Activated T-helper 1 cell treated with anti-CD3 and anti-CD28 coated beads, Interleukin-12 subunit alpha, Interleukin-12 subunit beta, Interleukin-2, Interleukin-4 antibody, amounts not matched to agents 30 ng/mL and 10 ng/mL and 1 ng/mL, durations not matched to agents 14 hours and 24 hours and 36 hours (primary cell): ENCODE data around the gene ERVH48-1. TPM values are rescaled to one million over a fixed set of nuclear protein-coding genes. Genes with fewer than 3 reads are reported as not detected.
"Not testable (repeated sequence)": the region's sequence is repeated elsewhere in the genome, so short reads cannot be mapped to it uniquely, and the experiment has no call there.

Source experiments
- DNase-seq: peaks from one replicate; pipeline ENCODE4 v3.0.0; 2021; ENCODE audit warnings: low spot score
- H3K27ac Mint-ChIP-seq: one replicate; pipeline ENCODE4 v1.8.0; 2021; ENCODE audit warnings: mild to moderate bottlenecking, mixed read lengths
- H3K27me3 Mint-ChIP-seq: one replicate; pipeline ENCODE4 v1.8.0; 2022; ENCODE audit warnings: mild to moderate bottlenecking, moderate library complexity, mixed read lengths; ENCODE audit not compliant: insufficient read depth
- H3K36me3 Mint-ChIP-seq: one replicate; pipeline ENCODE4 v1.8.0; 2021; ENCODE audit warnings: low read depth, mixed read lengths
- H3K4me1 Mint-ChIP-seq: one replicate; pipeline ENCODE4 v1.8.0; 2021; ENCODE audit warnings: low read depth, mixed read lengths
- H3K4me3 Mint-ChIP-seq: one replicate; pipeline ENCODE4 v1.8.0; 2021; ENCODE audit warnings: mild to moderate bottlenecking, moderate library complexity, mixed read lengths
- H3K9me3 Mint-ChIP-seq: one replicate; pipeline ENCODE4 v1.8.0; 2021; ENCODE audit warnings: mixed read lengths
- intact Hi-C: fragments of 100-400 bp; cut with micrococcal nuclease; formaldehyde crosslinking; loops from one replicate; pipeline ENCODE4 v1.15.1; 2024
- total RNA-seq: library from RNA; stranded (reverse); gene quantifications from 2 replicates; pipeline ENCODE4 v1.2.3, GENCODE V29; 2022

Gene ERVH48-1
- total RNA-seq, 1 donor from 2014 or later: 0.26 TPM

DNA sequence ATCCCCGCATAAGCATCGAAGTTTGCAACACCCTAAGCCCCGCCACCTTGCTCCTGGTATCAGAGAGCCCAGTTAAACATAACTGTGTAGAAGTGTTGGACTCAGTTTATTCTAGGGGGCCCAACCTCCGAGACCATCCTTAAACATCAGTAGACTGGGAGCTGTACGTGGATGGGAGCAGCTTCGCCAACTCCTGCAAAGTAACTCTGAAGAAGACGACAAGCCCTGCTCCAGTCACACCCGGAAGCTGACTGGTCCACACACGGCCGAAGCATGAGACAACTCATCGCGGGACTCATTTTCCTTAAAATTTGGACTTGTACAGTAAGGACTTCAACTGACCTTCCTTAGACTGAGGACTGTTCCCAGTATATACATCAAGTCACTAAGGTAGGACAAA, 8.5 kb upstream of the ERVH48-1 start:
- intact Hi-C loops, H3K4me1 Mint-ChIP-seq, H3K9me3 Mint-ChIP-seq, H3K27ac Mint-ChIP-seq, H3K4me3 Mint-ChIP-seq, DNase-seq, H3K36me3 Mint-ChIP-seq, H3K27me3 Mint-ChIP-seq: not testable (repeated sequence)

DNA sequence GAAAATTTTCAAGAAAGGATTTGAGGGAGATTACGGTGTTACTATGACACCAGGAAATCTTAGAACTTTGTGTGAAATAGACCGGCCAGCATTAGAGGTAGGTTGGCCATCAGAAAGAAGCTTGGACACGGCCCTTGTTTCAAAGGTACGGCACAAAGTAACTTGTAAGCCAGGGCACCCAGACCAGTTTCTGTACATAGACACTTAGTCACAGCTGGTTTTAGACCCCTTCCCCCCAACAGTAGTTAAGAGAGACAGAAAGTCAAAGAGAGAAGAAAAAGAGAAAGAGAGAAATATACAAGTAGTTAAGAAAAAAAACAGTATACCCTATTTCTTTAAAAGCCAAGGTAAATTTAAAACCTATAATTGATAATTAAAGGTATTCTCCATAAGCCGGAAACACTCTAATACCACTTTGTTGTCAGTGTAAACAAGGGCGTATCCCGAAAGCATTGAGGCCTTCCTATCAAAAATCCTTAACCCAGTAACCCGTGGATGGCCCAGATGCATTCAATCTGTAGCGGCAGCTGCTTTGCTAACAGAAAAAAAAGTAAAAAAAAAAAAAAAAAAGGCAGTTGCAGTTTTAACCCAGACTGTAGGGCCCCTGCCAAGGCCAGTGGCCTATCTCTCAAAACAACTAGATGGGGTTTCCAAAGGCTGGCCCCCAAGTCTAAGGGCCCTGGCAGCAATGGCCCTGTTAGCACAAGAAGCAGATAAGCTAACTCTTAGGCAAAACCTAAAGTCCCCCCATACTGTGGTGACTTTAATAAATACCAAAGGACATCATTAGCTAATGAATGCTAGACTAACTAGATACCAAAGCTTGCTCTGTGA, 7.9 kb upstream of the ERVH48-1 start:
- H3K4me3 Mint-ChIP-seq, H3K27ac Mint-ChIP-seq, DNase-seq, H3K4me1 Mint-ChIP-seq, H3K9me3 Mint-ChIP-seq, intact Hi-C loops, H3K27me3 Mint-ChIP-seq, H3K36me3 Mint-ChIP-seq: not testable (repeated sequence)

DNA sequence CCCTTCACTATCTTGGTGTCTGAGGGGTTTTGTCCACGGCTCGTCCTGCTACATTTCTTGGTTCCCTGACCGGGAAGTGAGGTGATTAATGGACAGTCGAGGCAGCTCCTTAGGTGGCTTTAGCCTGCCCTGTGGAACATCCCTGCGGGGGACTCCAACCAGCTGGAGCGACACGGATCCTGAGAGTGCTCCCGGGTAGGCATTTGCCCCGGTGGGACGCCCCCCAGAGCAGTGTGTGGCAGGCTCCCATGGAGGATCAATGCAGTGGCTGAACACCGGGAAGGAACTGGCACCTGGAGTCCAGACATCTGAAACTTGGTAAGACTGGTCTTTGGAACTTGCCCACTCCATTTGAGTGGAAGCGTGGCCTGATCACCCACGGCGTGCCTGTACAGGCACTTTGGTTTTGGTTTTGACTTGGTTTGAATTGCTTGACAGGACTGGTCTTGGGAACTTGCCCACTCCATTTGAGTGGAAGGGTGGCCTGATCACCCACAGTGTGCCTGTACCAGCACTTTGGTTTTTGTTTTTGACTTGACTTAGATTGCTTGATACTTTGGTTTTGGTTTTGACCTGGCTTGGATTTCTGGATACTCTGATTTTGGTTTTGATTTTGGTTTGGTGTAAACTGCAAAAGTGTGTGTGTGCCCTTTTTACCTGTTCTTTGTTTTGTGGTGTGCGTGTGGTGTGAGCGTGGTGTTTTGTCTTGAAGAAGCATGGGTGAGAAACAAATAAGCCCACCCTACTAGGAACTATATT, 7.1 kb upstream of the ERVH48-1 start:
- H3K27ac Mint-ChIP-seq, H3K36me3 Mint-ChIP-seq, H3K9me3 Mint-ChIP-seq, H3K27me3 Mint-ChIP-seq, H3K4me3 Mint-ChIP-seq, intact Hi-C loops, DNase-seq, H3K4me1 Mint-ChIP-seq: not testable (repeated sequence)

DNA sequence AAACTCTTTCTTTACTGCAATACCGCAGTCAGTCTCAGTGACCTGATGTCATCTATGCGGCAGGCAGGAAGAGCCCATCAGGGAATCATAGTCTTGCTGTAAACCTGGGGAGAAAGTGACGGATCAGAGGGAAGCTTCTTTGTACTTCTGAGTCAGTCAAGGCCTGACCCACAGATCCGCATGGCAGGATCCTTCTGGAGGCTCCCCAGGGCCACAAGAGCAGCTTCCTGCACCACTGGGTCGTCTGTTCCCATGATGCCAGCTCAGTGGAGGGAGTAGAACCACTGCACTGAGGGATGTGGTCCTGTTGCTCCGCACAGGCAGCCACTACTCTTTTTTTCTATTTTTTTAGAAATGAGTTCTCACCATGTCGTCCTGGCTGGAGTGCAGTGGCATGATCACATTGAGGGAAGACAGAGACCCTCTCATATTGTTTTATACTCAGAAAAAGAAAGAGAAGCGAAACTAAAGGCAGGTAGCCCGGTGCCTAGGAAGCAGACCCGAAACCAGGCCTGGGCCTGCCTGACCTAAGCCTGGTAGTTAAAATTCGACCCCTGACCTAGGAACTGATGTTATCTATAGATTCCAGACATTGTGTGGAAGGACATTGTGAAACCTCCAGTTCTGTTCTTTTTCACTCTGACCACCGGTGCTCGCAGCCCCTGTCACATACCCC, 6.3 kb upstream of the ERVH48-1 start:
- intact Hi-C loops: no loop called here

DNA sequence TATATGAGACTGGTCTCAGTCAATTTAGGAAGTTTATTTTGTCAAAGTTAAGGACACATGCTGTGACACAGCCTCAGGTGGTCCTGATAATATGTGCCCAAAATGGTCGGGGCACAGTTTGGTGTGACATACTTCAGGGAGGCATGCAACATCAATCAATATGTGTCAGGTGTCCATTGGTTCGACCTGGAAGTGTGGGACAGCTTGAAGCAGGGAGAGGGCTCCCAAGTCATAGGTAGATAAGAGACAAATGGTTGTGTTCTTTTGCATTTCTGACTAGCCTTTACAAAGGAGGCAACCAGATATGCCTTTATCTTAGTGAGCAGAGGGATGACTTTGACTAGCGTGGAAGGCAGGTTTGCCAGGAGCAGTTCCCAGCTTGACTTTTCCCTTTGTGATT, 4.5 kb upstream of the ERVH48-1 start:
- Mint-ChIP-seq H3K4me1 (no peaks in the 10 kb centered on the region), H3K27me3 (no peaks in the 10 kb centered on the region), H3K27ac (no peak overlapping the region), H3K36me3 (no peaks in the 10 kb centered on the region), H3K4me3 (no peak overlapping the region), H3K9me3 (no peaks in the 10 kb centered on the region)
- intact Hi-C loops: no loop called here
- no peak for DNase-seq

More for the DNA sequence above, 6.3 kb upstream of the ERVH48-1 start:
- no peak overlapping the region for H3K27ac Mint-ChIP-seq
- no peaks in the 10 kb centered on the region for H3K4me1 Mint-ChIP-seq
- H3K27me3 Mint-ChIP-seq: no peaks in the 10 kb centered on the region
- H3K4me3 Mint-ChIP-seq: no peak overlapping the region
- no peaks in the 10 kb centered on the region for H3K36me3 Mint-ChIP-seq
- H3K9me3 Mint-ChIP-seq: no peaks in the 10 kb centered on the region
- DNase-seq: no peak

GRCh38 chr21:42927474-42928200, 2.2 kb upstream of the ERVH48-1 start:
- DNase-seq, H3K4me3 Mint-ChIP-seq, H3K9me3 Mint-ChIP-seq, H3K36me3 Mint-ChIP-seq, intact Hi-C loops, H3K27me3 Mint-ChIP-seq, H3K27ac Mint-ChIP-seq: not testable (repeated sequence)
- peaks cover 16% of the 10 kb centered on the region for H3K4me1 Mint-ChIP-seq

DNA sequence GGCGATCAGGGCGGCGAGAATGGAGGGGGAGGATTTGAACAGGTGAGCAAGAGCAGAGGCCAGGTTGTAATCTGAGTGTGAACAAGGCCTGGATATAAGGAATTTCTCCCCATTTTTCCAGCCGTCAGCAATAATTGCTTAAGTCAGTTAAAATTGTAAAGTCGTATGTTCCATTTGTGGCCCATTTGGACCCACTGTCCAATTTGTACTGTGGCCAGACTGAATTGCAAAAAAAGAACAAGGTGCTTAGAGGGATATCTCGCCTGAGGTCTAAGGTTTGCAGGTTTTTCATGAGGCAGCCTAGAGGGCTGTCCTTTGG, 1.0 kb downstream of the ERVH48-1 start:
- peak overlapping the region; percentile 67 for H3K27ac Mint-ChIP-seq
- H3K4me1 Mint-ChIP-seq: peaks cover 16% of the 10 kb centered on the region
- H3K9me3 Mint-ChIP-seq: no peaks in the 10 kb centered on the region
- intact Hi-C loops: loop anchor here (1.0 kb wide), 2 partner anchors 31 to 50 kb away; partner anchors contain the start of genes NDUFV3 and PKNOX1
- DNase-seq: no peak
- peak overlapping the region; percentile 35 for H3K4me3 Mint-ChIP-seq
- H3K27me3 Mint-ChIP-seq: no peaks in the 10 kb centered on the region
- no peaks in the 10 kb centered on the region for H3K36me3 Mint-ChIP-seq

DNA sequence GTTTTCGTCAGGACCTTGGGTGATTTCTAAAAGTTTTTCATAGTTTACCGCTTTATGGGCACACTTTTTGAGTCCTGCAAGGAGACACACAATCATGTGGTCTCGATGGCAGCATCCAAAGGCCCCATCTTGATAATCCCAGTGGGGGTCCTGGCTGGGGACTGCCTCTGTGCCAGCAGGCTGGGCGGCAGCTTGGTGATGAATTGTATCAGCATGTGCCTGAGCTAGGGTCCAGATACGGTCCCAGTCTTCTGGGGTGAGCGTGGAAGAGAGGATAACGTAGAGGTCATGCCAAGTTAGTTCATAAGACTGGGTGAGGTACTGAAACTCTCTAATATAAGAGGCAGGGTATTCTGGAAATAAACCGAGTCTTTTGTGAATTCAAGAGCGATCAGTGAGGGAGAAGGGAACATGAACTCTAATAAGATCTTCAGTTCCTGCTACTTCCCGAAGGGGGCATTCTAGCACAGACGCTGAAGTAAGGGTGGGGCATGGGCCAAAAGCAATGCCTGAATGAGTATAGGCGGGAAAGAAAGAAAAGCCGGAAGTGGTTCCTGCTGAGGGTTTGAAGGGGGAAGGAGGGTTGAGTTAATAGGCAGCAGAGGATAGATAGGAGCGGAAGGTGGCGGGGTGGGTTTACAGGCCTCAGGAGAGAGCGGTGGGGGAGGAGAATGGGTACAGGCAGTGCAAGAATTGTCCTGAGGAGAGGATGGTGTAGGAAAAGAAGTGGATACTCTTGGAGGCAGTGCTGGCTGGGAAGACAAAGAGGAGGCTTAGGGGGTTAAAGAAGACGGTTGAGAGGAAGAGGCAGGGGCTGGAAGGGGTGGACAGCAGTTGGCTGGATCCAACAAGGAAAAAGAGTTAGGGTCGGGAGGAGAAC, 1.6 kb downstream of the ERVH48-1 start:
- Mint-ChIP-seq H3K4me1 (peaks cover 16% of the 10 kb centered on the region), H3K9me3 (no peaks in the 10 kb centered on the region), H3K27ac (peak overlapping the region; percentile 67), H3K36me3 (no peaks in the 10 kb centered on the region), H3K27me3 (no peaks in the 10 kb centered on the region), H3K4me3 (peak overlapping the region; percentile 35)
- intact Hi-C loops: loop anchor here (1.0 kb wide), 3 partner anchors 30 to 723 kb away; partner anchors contain the start of genes NDUFV3 and PKNOX1
- DNase-seq: peak; percentile 74

DNA sequence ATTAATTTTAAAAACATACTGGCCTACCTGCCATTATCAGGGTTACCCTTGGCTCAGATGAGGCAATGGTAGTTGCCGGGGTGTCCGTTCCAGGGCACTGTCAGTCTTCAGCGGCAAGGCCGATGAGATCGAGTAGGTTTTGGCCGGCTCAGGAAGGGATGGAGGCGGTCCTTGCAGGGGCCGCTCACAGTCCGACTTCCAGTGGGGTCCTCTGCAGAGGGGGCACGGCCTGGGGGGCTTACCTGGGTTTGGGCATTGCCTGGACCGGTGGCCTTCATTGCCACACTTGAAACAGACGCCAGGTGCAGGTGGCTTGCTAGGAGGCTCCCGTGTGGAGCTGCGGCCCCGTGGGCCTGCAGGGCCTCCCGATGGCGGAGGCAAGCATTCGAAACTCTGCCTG, 2.5 kb downstream of the ERVH48-1 start:
- DNase-seq: no peak
- intact Hi-C loops: loop anchor here (1.0 kb wide), 1 partner anchor 723 kb away; no protein-coding TSS in a partner anchor
- Mint-ChIP-seq H3K9me3 (no peaks in the 10 kb centered on the region), H3K27me3 (no peaks in the 10 kb centered on the region), H3K27ac (no peak overlapping the region), H3K36me3 (no peaks in the 10 kb centered on the region), H3K4me3 (no peak overlapping the region), H3K4me1 (peaks cover 16% of the 10 kb centered on the region)

GRCh38 chr21:42921927-42922326, 3.5 kb downstream of the ERVH48-1 start:
- H3K27me3 Mint-ChIP-seq: no peaks in the 10 kb centered on the region
- H3K4me3 Mint-ChIP-seq: no peak overlapping the region
- H3K27ac Mint-ChIP-seq: no peak overlapping the region
- H3K9me3 Mint-ChIP-seq: no peaks in the 10 kb centered on the region
- intact Hi-C loops: no loop called here
- H3K36me3 Mint-ChIP-seq: no peaks in the 10 kb centered on the region
- DNase-seq: no peak
- H3K4me1 Mint-ChIP-seq: peaks cover 16% of the 10 kb centered on the region

- H3K4me3 Mint-ChIP-seq: no peak overlapping the region
- no peaks in the 10 kb centered on the region for H3K36me3 Mint-ChIP-seq
- no peaks in the 10 kb centered on the region for H3K9me3 Mint-ChIP-seq
- intact Hi-C loops: no loop called here
- no peak overlapping the region for H3K27ac Mint-ChIP-seq
- no peak for DNase-seq
- H3K4me1 Mint-ChIP-seq: peaks cover 1% of the 10 kb centered on the region
- no peaks in the 10 kb centered on the region for H3K27me3 Mint-ChIP-seq
These were observed 7.1 kb downstream of the ERVH48-1 start for GRCh38 chr21:42918291-42918690.

- no peaks in the 10 kb centered on the region for H3K4me1 Mint-ChIP-seq
- DNase-seq: no peak
- no peak overlapping the region for H3K27ac Mint-ChIP-seq
- H3K27me3 Mint-ChIP-seq: no peaks in the 10 kb centered on the region
- no peaks in the 10 kb centered on the region for H3K9me3 Mint-ChIP-seq
- no peak overlapping the region for H3K4me3 Mint-ChIP-seq
- H3K36me3 Mint-ChIP-seq: peaks cover 9% of the 10 kb centered on the region
- intact Hi-C loops: no loop called here
These were observed 12.0 kb downstream of the ERVH48-1 start for GRCh38 chr21:42913476-42913875.
